Measurements from ENCODE around the gene TMCO4. TPM values are rescaled to one million over a fixed set of nuclear protein-coding genes. Genes with fewer than 3 reads are reported as not detected.
A peak's percentile ranks its signal among the peaks of the same experiment; 100 is the strongest.

TMCO4 gene
- total and polyA plus RNA-seq, 9 donors: 1.7 to 3.7 (median 2.0) TPM

- no peak overlapping the region for H3K27ac ChIP-seq (ENCODE audit: low read length)
- no peak for DNase-seq
- H3K36me3 ChIP-seq (ENCODE audit: control insufficient read depth, insufficient read depth, low read length): no peaks in the 10 kb centered on the region
- H3K4me1 ChIP-seq (ENCODE audit: control insufficient read depth, insufficient read depth, low read length): no peaks in the 10 kb centered on the region
- no peaks in the 10 kb centered on the region for H3K27me3 ChIP-seq (ENCODE audit: control insufficient read depth, insufficient read depth, low read length)
- no peak overlapping the region for H3K4me3 ChIP-seq (ENCODE audit: low read length)
- peaks cover 2% of the 10 kb centered on the region for H3K9me3 ChIP-seq (replicated peaks; ENCODE audit: control insufficient read depth, low read depth, low read length)
- WGBS (ENCODE audit: insufficient coverage): 70% methylated on average over 5 of the region's 5 CpGs
These were observed 110.5 kb downstream of the TMCO4 start for GRCh38 chr1:19689085-19689757.

- DNase-seq: no peak
- no peak overlapping the region for H3K27ac ChIP-seq (ENCODE audit: low read length)
- no peaks in the 10 kb centered on the region for H3K27me3 ChIP-seq (ENCODE audit: control insufficient read depth, insufficient read depth, low read length)
- H3K9me3 ChIP-seq (replicated peaks; ENCODE audit: control insufficient read depth, low read depth, low read length): peaks cover 2% of the 10 kb centered on the region
- H3K4me1 ChIP-seq (ENCODE audit: control insufficient read depth, insufficient read depth, low read length): no peaks in the 10 kb centered on the region
- H3K4me3 ChIP-seq (ENCODE audit: low read length): no peak overlapping the region
- 74% methylated on average over 16 of the region's 19 CpGs for WGBS (ENCODE audit: insufficient coverage)
- no peaks in the 10 kb centered on the region for H3K36me3 ChIP-seq (ENCODE audit: control insufficient read depth, insufficient read depth, low read length)
These were observed 111.5 kb downstream of the TMCO4 start for GRCh38 chr1:19688041-19688842.

GRCh38 chr1:19687414-19687813 is 112.3 kb downstream of the TMCO4 start:
- Histone ChIP-seq H3K27ac (ENCODE audit: low read length) (no peak overlapping the region), H3K27me3 (ENCODE audit: control insufficient read depth, insufficient read depth, low read length) (no peaks in the 10 kb centered on the region), H3K4me1 (ENCODE audit: control insufficient read depth, insufficient read depth, low read length) (no peaks in the 10 kb centered on the region), H3K9me3 (replicated peaks; ENCODE audit: control insufficient read depth, low read depth, low read length) (peaks cover 2% of the 10 kb centered on the region), H3K4me3 (ENCODE audit: low read length) (no peak overlapping the region), H3K36me3 (ENCODE audit: control insufficient read depth, insufficient read depth, low read length) (no peaks in the 10 kb centered on the region)
- WGBS (ENCODE audit: insufficient coverage): no CpG with 5 or more reads among the region's 1 CpG
- no peak for DNase-seq

- H3K4me1 ChIP-seq (ENCODE audit: control insufficient read depth, insufficient read depth, low read length): no peaks in the 10 kb centered on the region
- no peak overlapping the region for H3K27ac ChIP-seq (ENCODE audit: low read length)
- no peaks in the 10 kb centered on the region for H3K27me3 ChIP-seq (ENCODE audit: control insufficient read depth, insufficient read depth, low read length)
- no peak overlapping the region for H3K4me3 ChIP-seq (ENCODE audit: low read length)
- WGBS (ENCODE audit: insufficient coverage): 57% methylated on average over 6 of the region's 9 CpGs
- no peaks in the 10 kb centered on the region for H3K36me3 ChIP-seq (ENCODE audit: control insufficient read depth, insufficient read depth, low read length)
- peaks cover 2% of the 10 kb centered on the region for H3K9me3 ChIP-seq (replicated peaks; ENCODE audit: control insufficient read depth, low read depth, low read length)
- no peak for DNase-seq
These were observed 113.7 kb downstream of the TMCO4 start for GRCh38 chr1:19685994-19686393.

GRCh38 chr1:19684677-19685076 is 115.0 kb downstream of the TMCO4 start:
- H3K9me3 ChIP-seq (replicated peaks; ENCODE audit: control insufficient read depth, low read depth, low read length): peaks cover 2% of the 10 kb centered on the region
- no peak overlapping the region for H3K27ac ChIP-seq (ENCODE audit: low read length)
- no peaks in the 10 kb centered on the region for H3K36me3 ChIP-seq (ENCODE audit: control insufficient read depth, insufficient read depth, low read length)
- H3K4me3 ChIP-seq (ENCODE audit: low read length): no peak overlapping the region
- H3K4me1 ChIP-seq (ENCODE audit: control insufficient read depth, insufficient read depth, low read length): no peaks in the 10 kb centered on the region
- H3K27me3 ChIP-seq (ENCODE audit: control insufficient read depth, insufficient read depth, low read length): no peaks in the 10 kb centered on the region
- WGBS (ENCODE audit: insufficient coverage): no CpG with 5 or more reads among the region's 2 CpGs
- DNase-seq: no peak

- Histone ChIP-seq H3K4me1 (ENCODE audit: control insufficient read depth, insufficient read depth, low read length) (no peaks in the 10 kb centered on the region), H3K9me3 (replicated peaks; ENCODE audit: control insufficient read depth, low read depth, low read length) (peaks cover 2% of the 10 kb centered on the region), H3K27ac (ENCODE audit: low read length) (no peak overlapping the region), H3K36me3 (ENCODE audit: control insufficient read depth, insufficient read depth, low read length) (no peaks in the 10 kb centered on the region), H3K27me3 (ENCODE audit: control insufficient read depth, insufficient read depth, low read length) (no peaks in the 10 kb centered on the region), H3K4me3 (ENCODE audit: low read length) (no peak overlapping the region)
- no peak for DNase-seq
- 86% methylated on average over 5 of the region's 8 CpGs for WGBS (ENCODE audit: insufficient coverage)
These were observed 116.4 kb downstream of the TMCO4 start for GRCh38 chr1:19683351-19683750.

- 61% methylated on average over 6 of the region's 7 CpGs for WGBS (ENCODE audit: insufficient coverage)
- H3K4me1 ChIP-seq (ENCODE audit: control insufficient read depth, insufficient read depth, low read length): no peaks in the 10 kb centered on the region
- H3K27me3 ChIP-seq (ENCODE audit: control insufficient read depth, insufficient read depth, low read length): no peaks in the 10 kb centered on the region
- no peak overlapping the region for H3K27ac ChIP-seq (ENCODE audit: low read length)
- H3K4me3 ChIP-seq (ENCODE audit: low read length): no peak overlapping the region
- H3K9me3 ChIP-seq (replicated peaks; ENCODE audit: control insufficient read depth, low read depth, low read length): peaks cover 2% of the 10 kb centered on the region
- H3K36me3 ChIP-seq (ENCODE audit: control insufficient read depth, insufficient read depth, low read length): no peaks in the 10 kb centered on the region
- no peak for DNase-seq
These were observed 116.8 kb downstream of the TMCO4 start for GRCh38 chr1:19682901-19683300.

- no peak overlapping the region for H3K27ac ChIP-seq (ENCODE audit: low read length)
- no peak overlapping the region for H3K4me3 ChIP-seq (ENCODE audit: low read length)
- H3K9me3 ChIP-seq (replicated peaks; ENCODE audit: control insufficient read depth, low read depth, low read length): no peaks in the 10 kb centered on the region
- H3K27me3 ChIP-seq (ENCODE audit: control insufficient read depth, insufficient read depth, low read length): no peaks in the 10 kb centered on the region
- H3K4me1 ChIP-seq (ENCODE audit: control insufficient read depth, insufficient read depth, low read length): no peaks in the 10 kb centered on the region
- WGBS (ENCODE audit: insufficient coverage): 33% methylated on average over 3 of the region's 3 CpGs
- H3K36me3 ChIP-seq (ENCODE audit: control insufficient read depth, insufficient read depth, low read length): no peaks in the 10 kb centered on the region
- DNase-seq: peak; percentile 48
These were observed 117.5 kb downstream of the TMCO4 start for GRCh38 chr1:19682257-19682656.

GRCh38 chr1:19680644-19681043 is 119.1 kb downstream of the TMCO4 start:
- no CpG with 5 or more reads among the region's 7 CpGs for WGBS (ENCODE audit: insufficient coverage)
- Histone ChIP-seq H3K27me3 (ENCODE audit: control insufficient read depth, insufficient read depth, low read length) (peaks cover 2% of the 10 kb centered on the region), H3K9me3 (replicated peaks; ENCODE audit: control insufficient read depth, low read depth, low read length) (no peaks in the 10 kb centered on the region), H3K27ac (ENCODE audit: low read length) (no peak overlapping the region), H3K36me3 (ENCODE audit: control insufficient read depth, insufficient read depth, low read length) (no peaks in the 10 kb centered on the region), H3K4me1 (ENCODE audit: control insufficient read depth, insufficient read depth, low read length) (no peaks in the 10 kb centered on the region), H3K4me3 (ENCODE audit: low read length) (no peak overlapping the region)
- no peak for DNase-seq

- Histone ChIP-seq H3K27me3 (ENCODE audit: control insufficient read depth, insufficient read depth, low read length) (peaks cover 2% of the 10 kb centered on the region), H3K9me3 (replicated peaks; ENCODE audit: control insufficient read depth, low read depth, low read length) (no peaks in the 10 kb centered on the region), H3K36me3 (ENCODE audit: control insufficient read depth, insufficient read depth, low read length) (no peaks in the 10 kb centered on the region), H3K4me1 (ENCODE audit: control insufficient read depth, insufficient read depth, low read length) (no peaks in the 10 kb centered on the region), H3K4me3 (ENCODE audit: low read length) (no peak overlapping the region), H3K27ac (ENCODE audit: low read length) (no peak overlapping the region)
- DNase-seq: no peak
- WGBS (ENCODE audit: insufficient coverage): 69% methylated on average over 3 of the region's 4 CpGs
These were observed 120.0 kb downstream of the TMCO4 start for GRCh38 chr1:19679691-19680090.

Data from muscle of leg (tissue), 11 donors.